ENCODE data around the gene RANBP1. TPM values are rescaled to one million over a fixed set of nuclear protein-coding genes. Genes with fewer than 3 reads are reported as not detected.

RANBP1 gene
- total and polyA plus RNA-seq, 2 of the 13 experiments (the other 11 are each of a cell fraction or from before 2014, with no cell fraction given): 181 to 492 TPM

- no peak for FAIRE-seq
- H3K4me3 ChIP-seq (replicated peaks in 1 of 3; ENCODE audit: insufficient read depth in 1 of 3, low read depth in 2 of 3, low read length in 3 of 3): no peak overlapping the region
- no peak overlapping the region for H2AFZ ChIP-seq (ENCODE audit: low read length)
- no peak overlapping the region for H3K4me2 ChIP-seq (ENCODE audit: low read depth, low read length)
- H3K9me3 ChIP-seq (ENCODE audit: low read length): no peaks in the 10 kb centered on the region
- H3K4me1 ChIP-seq (ENCODE audit: insufficient read depth, low read length): no peaks in the 10 kb centered on the region
- no peak for DNase-seq (ENCODE audit: low spot score)
- POLR2A ChIA-PET: interaction anchor here (1.4 kb wide), 1 partner anchor 10 kb away, joined by 5 read pairs; no protein-coding TSS in a partner anchor
- H3K27me3 ChIP-seq (ENCODE audit: control insufficient read depth in 1 of 2, insufficient read depth in 2 of 2, low read length in 2 of 2): no peaks in the 10 kb centered on the region
- in situ Hi-C loops (cut with HindIII; ENCODE audit: extremely low pct_ligation_motif_present, low pct_unique_long_range_greater_than_20kb) (no loop called here), intact Hi-C loops (cut with micrococcal nuclease; ENCODE audit: unreplicated experiment) (no loop called here)
- CTCF ChIA-PET (ENCODE audit: low intra/inter-chr PET ratio, low total read pairs): no interaction called here
- 98% methylated on average over 9 of the region's 9 CpGs for WGBS (ENCODE audit: low lambda C conversion rate)
- BruUV-seq (replicated peaks): no TSS peak
- peaks cover 71 to 98% of the 10 kb centered on the region in 2 experiments for H3K36me3 ChIP-seq (replicated peaks in 1 of 2; ENCODE audit: control insufficient read depth in 1 of 2, insufficient read depth in 2 of 2, low read length in 2 of 2)
- peaks cover 12% of the 10 kb centered on the region for H3K79me2 ChIP-seq (ENCODE audit: insufficient read depth, low read length)
- ATAC-seq: no peak
- H4K20me1 ChIP-seq (ENCODE audit: insufficient read depth, low read length): no peaks in the 10 kb centered on the region
- no peak overlapping the region for H3K9ac ChIP-seq (ENCODE audit: insufficient read depth, low read depth, low read length)
- H3K27ac ChIP-seq (ENCODE audit: extremely low read length, insufficient read depth, low read length): no peak overlapping the region
- TF ChIP-seq KIAA2018 (CRISPR knock-in tag; IDR thresholded peaks at IDR 0.05; ENCODE audit: borderline replicate concordance): no peak
- TF ChIP-seq MAFG (CRISPR knock-in tag; IDR thresholded peaks at IDR 0.05): no peak
- no peak for TF ChIP-seq NFKB2 (CRISPR knock-in tag; IDR thresholded peaks at IDR 0.05; ENCODE audit: borderline replicate concordance)
- TF ChIP-seq ZKSCAN8 (CRISPR knock-in tag; IDR thresholded peaks at IDR 0.05; ENCODE audit: borderline replicate concordance): no peak
- TF ChIP-seq ZNF557 (CRISPR knock-in tag; IDR thresholded peaks at IDR 0.05): no peak
- TF ChIP-seq ATF7 (IDR thresholded peaks at IDR 0.05): no peak
- no peak for TF ChIP-seq ATF7 (CRISPR knock-in tag; IDR thresholded peaks at IDR 0.05)
- TF ChIP-seq CCDC6 (CRISPR knock-in tag; IDR thresholded peaks at IDR 0.05): no peak
- TF ChIP-seq KDM2A (CRISPR knock-in tag; IDR thresholded peaks at IDR 0.05; ENCODE audit: borderline replicate concordance, low read depth): no peak
- no peak for TF ChIP-seq STAG1 (CRISPR knock-in tag; IDR thresholded peaks at IDR 0.05)
- TF ChIP-seq CAMTA2 (CRISPR knock-in tag; IDR thresholded peaks at IDR 0.05; ENCODE audit: borderline replicate concordance): no peak
- TF ChIP-seq ZFP36L1 (CRISPR knock-in tag; IDR thresholded peaks at IDR 0.05): no peak
- no peak for TF ChIP-seq ZNF326 (CRISPR knock-in tag; IDR thresholded peaks at IDR 0.05; ENCODE audit: borderline replicate concordance)
- no peak for TF ChIP-seq ZNF225 (CRISPR knock-in tag; IDR thresholded peaks at IDR 0.05)
- no peak for TF ChIP-seq ZEB1 (IDR thresholded peaks at IDR 0.05; ENCODE audit: insufficient replicate concordance, low read depth)
- no peak for TF ChIP-seq KAT8 (CRISPR knock-in tag; IDR thresholded peaks at IDR 0.05)
- no peak for TF ChIP-seq YEATS4 (CRISPR knock-in tag; IDR thresholded peaks at IDR 0.05; ENCODE audit: borderline replicate concordance)
- no peak for TF ChIP-seq ZMAT5 (CRISPR knock-in tag; IDR thresholded peaks at IDR 0.05; ENCODE audit: borderline replicate concordance, low read depth)
- TF ChIP-seq ZNF547 (CRISPR knock-in tag; IDR thresholded peaks at IDR 0.05): no peak
Observed at GRCh38 chr22:20090730-20091240, 25.1 kb upstream of the RANBP1 start.
